HepG2 (cell line): ENCODE measurements around the gene ARG1. TPM values are rescaled to one million over a fixed set of nuclear protein-coding genes. Genes with fewer than 3 reads are reported as not detected.
A peak's percentile ranks its signal among the peaks of the same experiment; 100 is the strongest.

Source experiments
- ATM ChIP-seq: fragments of 450-650 bp; IDR thresholded peaks from 2 replicates; pipeline ENCODE4 v1.7.1; 2017; ENCODE audit warnings: mild to moderate bottlenecking, borderline replicate concordance
- GTF2F1 ChIP-seq: fragments of 150-350 bp; IDR thresholded peaks from 2 replicates; pipeline ENCODE4 v1.6.1; 2014; ENCODE audit warnings: low read length
- GZF1 ChIP-seq: sonication (generic); formaldehyde crosslinking; IDR thresholded peaks from 2 replicates; pipeline ENCODE4 v1.5.1; 2020; ENCODE audit warnings: mild to moderate bottlenecking, missing genetic modification reagents
- HMG20B ChIP-seq: conservative IDR thresholded peaks from 2 replicates; pipeline ENCODE4 v1.6.1; 2016; ENCODE audit warnings: missing genetic modification reagents, missing compliant biosample characterization
- IKZF5 ChIP-seq: IDR thresholded peaks from 2 replicates; pipeline ENCODE4 v1.6.1; 2018; ENCODE audit warnings: missing genetic modification reagents, mild to moderate bottlenecking, missing compliant biosample characterization
- KLF9 ChIP-seq: IDR thresholded peaks from 2 replicates; pipeline ENCODE4 v1.6.1; 2016; ENCODE audit warnings: low read depth
- LCORL ChIP-seq, 2 experiments: fragments of 450-650 bp in 1 of 2; sonication (generic) in 1 of 2; formaldehyde crosslinking in 1 of 2; IDR thresholded peaks; 2 replicates each; pipeline versions ENCODE4 v1.5.0 to v1.6.1; 2017 to 2020; ENCODE audit warnings: antibody characterized with exemption in 1 of 2, missing genetic modification reagents in 1 of 2
- LRRFIP1 ChIP-seq: sonication (generic); formaldehyde crosslinking; conservative IDR thresholded peaks from 2 replicates; pipeline ENCODE4 v1.4.0; 2020; ENCODE audit warnings: missing genetic modification reagents
- MED1 ChIP-seq: sonication (generic); formaldehyde crosslinking; IDR thresholded peaks from 2 replicates; pipeline ENCODE4 v1.4.0; 2020; ENCODE audit warnings: missing genetic modification reagents
- MEF2D ChIP-seq: sonication (generic); formaldehyde crosslinking; IDR thresholded peaks from 2 replicates; pipeline ENCODE4 v1.5.1; 2020; ENCODE audit warnings: mild to moderate bottlenecking, missing genetic modification reagents
- MIXL1 ChIP-seq: IDR thresholded peaks from 2 replicates; pipeline ENCODE4 v1.6.1; 2016
- MTA3 ChIP-seq: sonication (generic); formaldehyde crosslinking; IDR thresholded peaks from 2 replicates; pipeline ENCODE4 v1.4.0; 2020; ENCODE audit warnings: missing genetic modification reagents
- MZF1 ChIP-seq: sonication (generic); formaldehyde crosslinking; IDR thresholded peaks from 2 replicates; pipeline ENCODE4 v1.8.1; 2023; ENCODE audit warnings: mild to moderate bottlenecking, missing genetic modification reagents, borderline replicate concordance
- NFATC3 ChIP-seq: sonication (generic); formaldehyde crosslinking; IDR thresholded peaks from 2 replicates; pipeline ENCODE4 v1.5.1; 2020; ENCODE audit warnings: mild to moderate bottlenecking, missing genetic modification reagents
- NFE2L1 ChIP-seq: sonication (generic); formaldehyde crosslinking; IDR thresholded peaks from 2 replicates; pipeline ENCODE4 v1.4.0; 2020; ENCODE audit warnings: missing genetic modification reagents, mild to moderate bottlenecking, borderline replicate concordance
- NFYB ChIP-seq: sonication (generic); formaldehyde crosslinking; IDR thresholded peaks from 2 replicates; pipeline ENCODE4 v1.4.0; 2020; ENCODE audit warnings: missing genetic modification reagents
- PBX3 ChIP-seq: sonication (generic); formaldehyde crosslinking; IDR thresholded peaks from 2 replicates; pipeline ENCODE4 v1.8.1; 2023; ENCODE audit warnings: missing genetic modification reagents, inconsistent platforms, borderline replicate concordance
- RBFOX2 ChIP-seq: fragments of 200-400 bp; formaldehyde crosslinking; IDR thresholded peaks from 2 replicates; pipeline ENCODE4 v1.6.1; 2017; ENCODE audit warnings: low read depth, mild to moderate bottlenecking, low read length
- SOX5 ChIP-seq: IDR thresholded peaks from 2 replicates; pipeline ENCODE4 v1.6.1; 2016; ENCODE audit warnings: borderline replicate concordance
- SPEN ChIP-seq: sonication (generic); formaldehyde crosslinking; IDR thresholded peaks from 2 replicates; pipeline ENCODE4 v1.5.1; 2020; ENCODE audit warnings: low read depth, mild to moderate bottlenecking, missing genetic modification reagents
- SRY ChIP-seq: sonication (generic); formaldehyde crosslinking; IDR thresholded peaks from 2 replicates; pipeline ENCODE4 v1.8.0; 2022; ENCODE audit warnings: mild to moderate bottlenecking, missing genetic modification reagents
- XBP1 ChIP-seq: sonication (generic); formaldehyde crosslinking; IDR thresholded peaks from 2 replicates; pipeline ENCODE4 v1.5.0; 2020; ENCODE audit warnings: missing genetic modification reagents
- ZBTB37 ChIP-seq: sonication (generic); formaldehyde crosslinking; IDR thresholded peaks from 2 replicates; pipeline ENCODE4 v1.4.0; 2020; ENCODE audit warnings: mild to moderate bottlenecking, missing genetic modification reagents
- ZGPAT ChIP-seq: IDR thresholded peaks from 2 replicates; pipeline ENCODE4 v1.6.1; 2016; ENCODE audit warnings: mild to moderate bottlenecking
- ZNF382 ChIP-seq: sonication (generic); formaldehyde crosslinking; IDR thresholded peaks from 2 replicates; pipeline ENCODE4 v1.5.0; 2020; ENCODE audit warnings: missing genetic modification reagents, mild to moderate bottlenecking, borderline replicate concordance
- ZNF7 ChIP-seq: IDR thresholded peaks from 2 replicates; pipeline ENCODE4 v1.6.1; 2016; ENCODE audit warnings: missing biosample characterization, missing genetic modification reagents
- polyA plus RNA-seq, 8 experiments: library from polyadenylated mRNA; depleted of rRNA in 3 of 8; stranded (reverse) in 7 of 8; unstranded in 1 of 8; fragments of >200 nt; fragmentation: Illumina TruSeq in 4 of 8; extraction: Trizol in 4 of 8; gene quantifications; 2 replicates each; pipeline versions ENCODE4 v1.2.1 to v1.2.3, GENCODE V29; 2011 to 2016; ENCODE audit warnings: low read depth in 4 of 8, missing spikeins in 1 of 8, mixed read lengths in 1 of 8; ENCODE audit not compliant: insufficient read depth in 1 of 8
- total RNA-seq, 5 experiments: library from RNA; depleted of rRNA; stranded (reverse); fragments of >200 nt; fragmentation: Illumina TruSeq; extraction: Trizol; gene quantifications; 2 replicates each; pipeline ENCODE4 v1.2.3, GENCODE V29; 2016; ENCODE audit warnings: low read depth in 1 of 5

ARG1 gene
- total and polyA plus RNA-seq, 2 of the 13 experiments (the other 11 are each of a cell fraction or from before 2014, with no cell fraction given) = 2.2 to 11.2 TPM

GRCh38 chr6:131555992-131556391 is 17.0 kb upstream of the ARG1 start (continued):
- TF ChIP-seq ZNF382 (CRISPR knock-in tag) (no peak), SPEN (CRISPR knock-in tag) (no peak), MEF2D (CRISPR knock-in tag) (0 out of 2 replicates have a peak, but pooled peaks have one; percentile 22), ZNF7 (CRISPR knock-in tag) (no peak), KLF9 (no peak), MED1 (CRISPR knock-in tag) (no peak), IKZF5 (no peak), MTA3 (CRISPR knock-in tag) (no peak), ATM (no peak), MIXL1 (peak; percentile 34; the same call in 1 of the 2 replicates), PBX3 (CRISPR knock-in tag) (no peak), XBP1 (CRISPR knock-in tag) (no peak), LCORL (IDR thresholded peaks at IDR 0.05) (no peak), LCORL (CRISPR knock-in tag; IDR thresholded peaks at IDR 0.05) (peak; percentile 61; the same call in 1 of the 2 replicates), SOX5 (CRISPR knock-in tag) (no peak), NFYB (CRISPR knock-in tag) (no peak), MZF1 (CRISPR knock-in tag) (no peak), SRY (CRISPR knock-in tag) (no peak), ZBTB37 (no peak), GZF1 (CRISPR knock-in tag) (no peak), GTF2F1 (no peak), RBFOX2 (no peak), NFATC3 (CRISPR knock-in tag) (no peak), NFE2L1 (CRISPR knock-in tag) (no peak), LRRFIP1 (CRISPR knock-in tag) (no peak), ZGPAT (CRISPR knock-in tag) (no peak), HMG20B (CRISPR knock-in tag) (no peak)
